Posterior vena cava (tissue), 2 donors: ENCODE measurements around the gene CAMTA1. TPM values are rescaled to one million over a fixed set of nuclear protein-coding genes. Genes with fewer than 3 reads are reported as not detected.
A peak's percentile ranks its signal among the peaks of the same experiment; 100 is the strongest.

Experiments
- DNase-seq: peaks from one replicate; pipeline ENCODE4 v3.0.0-alpha.2; 2020; ENCODE audit warnings: low spot score
- intact Hi-C, 2 donors: fragments of 100-400 bp; cut with DNase I; formaldehyde crosslinking; loops; one replicate each; pipeline versions ENCODE4 v1.14.1 to v1.14.2; 2022 to 2023
- total RNA-seq, 2 donors: library from RNA; stranded (reverse); fragmentation: NEBNext Ultra II Directional; extraction: Animal tissue kit (Norgen Biotek cat#: 25700); gene quantifications; one replicate each; pipeline ENCODE4 v1.2.1, GENCODE V29; 2021
- donor health status: DM: yes; HTN: yes; CAD: no.
- donor health status: DM: yes; HTN: yes; CAD: no.

CAMTA1 gene
- total RNA-seq, 2 donors from 2014 or later = 65.1 to 76.4 TPM

GRCh38 chr1:7218210-7218832, 433.1 kb downstream of the CAMTA1 start:
- intact Hi-C loops = loop anchor here in 1 of 2 donors (2.0 kb wide), 1 partner anchor 498 kb away; no protein-coding TSS in a partner anchor
- no peak for DNase-seq

GRCh38 chr1:7219031-7219430, 433.8 kb downstream of the CAMTA1 start:
- intact Hi-C loops = loop anchor here in 1 of 2 donors (2.0 kb wide), 1 partner anchor 498 kb away; no protein-coding TSS in a partner anchor
- no peak for DNase-seq

DNA sequence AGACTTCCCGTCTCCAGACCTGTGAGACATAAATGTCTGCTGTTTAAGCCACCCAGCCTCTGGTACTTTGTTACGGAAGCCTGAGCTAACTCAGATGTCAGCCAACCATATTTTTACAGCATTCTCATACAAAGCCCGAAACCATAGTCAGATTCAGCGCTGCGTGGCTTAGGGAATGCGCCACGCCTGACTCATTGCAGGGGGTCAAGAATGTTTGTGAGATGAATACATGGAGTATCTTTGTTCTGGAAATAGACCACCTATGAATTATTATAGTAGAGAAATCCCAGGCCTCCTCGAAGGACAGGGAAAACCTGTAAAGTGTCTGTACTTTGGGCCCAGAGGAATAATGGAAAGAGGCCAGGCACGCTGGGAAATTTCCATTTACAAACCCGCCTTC, 434.8 kb downstream of the CAMTA1 start:
- DNase-seq = no peak
- intact Hi-C loops = loop anchor here in 1 of 2 donors (10.0 kb wide), 1 partner anchor 495 kb away; no protein-coding TSS in a partner anchor

GRCh38 chr1:7220712-7221252, 435.5 kb downstream of the CAMTA1 start:
- intact Hi-C loops = loop anchor here in 1 of 2 donors (10.0 kb wide), 1 partner anchor 496 kb away; no protein-coding TSS in a partner anchor
- DNase-seq = peak; percentile 51

DNA sequence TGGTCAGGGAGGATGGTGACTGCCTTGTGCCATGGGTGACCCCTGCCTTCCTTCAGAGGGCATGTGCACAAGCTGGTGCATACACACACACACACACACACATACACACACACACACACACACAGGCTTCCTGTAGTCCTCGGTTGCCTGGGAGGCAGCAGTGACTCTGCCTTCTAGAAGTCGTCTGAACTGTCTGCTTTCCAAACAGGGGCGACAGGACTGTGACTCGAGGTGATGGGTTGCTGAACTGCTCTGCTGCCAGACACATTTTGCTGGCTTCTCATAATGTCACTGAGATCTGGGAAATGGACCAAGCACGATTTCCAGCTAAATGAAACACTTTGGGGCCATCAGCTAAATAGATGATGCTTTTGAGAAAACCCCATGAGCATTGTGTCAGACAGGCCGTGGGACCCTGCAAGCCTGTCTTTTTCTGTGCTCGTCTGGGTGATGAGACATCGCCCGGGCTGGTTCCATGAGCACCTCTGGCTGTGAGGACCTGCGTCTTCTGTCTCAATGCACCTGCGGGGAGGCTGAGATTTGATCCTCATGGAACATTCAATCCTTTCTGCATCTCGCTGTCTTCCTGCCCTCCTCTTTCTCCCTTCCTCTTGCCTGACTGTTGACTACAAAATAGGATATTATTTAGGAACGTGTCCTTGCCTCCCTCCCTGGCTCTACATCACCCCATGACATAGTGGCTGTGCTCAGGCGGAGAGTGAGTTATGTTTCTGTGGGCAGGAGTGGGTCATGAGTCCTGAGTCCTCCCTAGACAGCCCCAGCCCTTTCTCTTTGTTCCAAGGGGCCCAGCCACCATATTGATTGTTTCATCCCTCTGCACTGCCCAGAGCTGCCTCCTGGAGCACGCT, 436.8 kb downstream of the CAMTA1 start:
- peak; percentile 65 for DNase-seq
- intact Hi-C loops = loop anchor here in 1 of 2 donors (10.0 kb wide), 1 partner anchor 497 kb away; no protein-coding TSS in a partner anchor

GRCh38 chr1:7222695-7223015, 437.4 kb downstream of the CAMTA1 start:
- DNase-seq = no peak
- intact Hi-C loops = loop anchor here in 1 of 2 donors (10.0 kb wide), 1 partner anchor 498 kb away; no protein-coding TSS in a partner anchor

GRCh38 chr1:7223334-7224080, 438.3 kb downstream of the CAMTA1 start:
- intact Hi-C loops = loop anchor here in 1 of 2 donors (10.0 kb wide), 1 partner anchor 499 kb away; no protein-coding TSS in a partner anchor
- no peak for DNase-seq

GRCh38 chr1:7224081-7224534, 438.9 kb downstream of the CAMTA1 start:
- intact Hi-C loops = loop anchor here in 1 of 2 donors (10.0 kb wide), 1 partner anchor 499 kb away; no protein-coding TSS in a partner anchor
- DNase-seq = no peak

DNA sequence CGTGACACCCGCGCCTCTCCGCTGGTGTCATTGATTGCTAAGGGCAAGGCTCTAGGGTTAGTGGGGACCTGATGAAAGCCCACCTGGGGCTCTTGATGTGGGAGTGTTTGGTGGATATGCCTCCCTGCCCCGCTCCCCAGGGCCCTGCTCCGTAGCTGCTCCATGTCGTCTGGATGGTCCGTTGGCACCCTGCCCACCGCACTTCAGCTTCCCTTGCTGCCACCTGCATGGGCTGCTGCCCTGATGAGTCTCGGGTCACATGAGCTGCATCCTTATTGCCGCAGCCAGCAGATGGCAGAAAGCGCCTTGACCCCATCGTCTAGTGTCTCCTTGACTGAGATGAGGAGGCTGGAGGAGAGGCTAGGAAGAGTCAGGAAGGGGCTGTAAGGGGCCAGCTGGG, 439.4 kb downstream of the CAMTA1 start:
- DNase-seq = no peak
- intact Hi-C loops = loop anchor here in 1 of 2 donors (10.0 kb wide), 1 partner anchor 500 kb away; no protein-coding TSS in a partner anchor

DNA sequence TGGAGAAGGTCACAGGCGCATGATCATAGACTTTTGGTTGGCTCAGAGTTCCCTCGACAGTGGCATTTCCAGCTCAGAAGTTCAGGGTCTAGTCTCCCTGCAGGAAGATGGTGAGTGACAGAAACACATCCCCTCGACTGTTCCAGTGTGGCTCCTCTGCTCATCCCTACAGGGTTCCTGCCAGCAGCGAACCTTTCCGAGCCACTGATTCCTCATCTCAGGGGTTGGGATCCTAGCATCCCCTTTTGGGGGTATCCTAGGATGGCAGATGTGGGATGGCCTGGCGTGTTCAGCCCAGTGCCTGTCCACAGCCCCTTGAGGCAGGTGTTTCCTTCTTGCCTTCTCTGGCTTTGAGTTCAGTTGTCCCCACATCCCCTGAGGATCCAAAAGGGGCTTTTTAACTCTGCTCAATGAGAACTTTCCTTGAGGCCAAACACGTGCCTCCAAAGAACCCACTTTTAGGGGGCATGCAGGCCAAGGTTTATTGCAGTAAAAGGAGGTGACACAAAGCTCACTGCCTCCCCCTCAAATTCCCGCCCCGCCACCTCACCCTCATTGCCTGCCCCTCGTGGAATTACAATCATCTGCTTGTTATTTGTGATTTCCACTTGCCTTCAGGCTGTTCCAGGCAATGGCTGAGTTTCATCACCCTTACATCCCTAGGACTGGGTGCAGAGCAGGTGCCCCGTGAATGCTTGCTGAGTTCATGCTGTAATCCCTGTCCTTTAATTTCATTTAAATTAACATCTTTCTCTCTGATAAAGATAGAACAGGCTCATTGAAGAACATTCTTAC, 440.7 kb downstream of the CAMTA1 start:
- no peak for DNase-seq
- intact Hi-C loops = loop anchor here in 1 of 2 donors (10.0 kb wide), 1 partner anchor 501 kb away; no protein-coding TSS in a partner anchor

DNA sequence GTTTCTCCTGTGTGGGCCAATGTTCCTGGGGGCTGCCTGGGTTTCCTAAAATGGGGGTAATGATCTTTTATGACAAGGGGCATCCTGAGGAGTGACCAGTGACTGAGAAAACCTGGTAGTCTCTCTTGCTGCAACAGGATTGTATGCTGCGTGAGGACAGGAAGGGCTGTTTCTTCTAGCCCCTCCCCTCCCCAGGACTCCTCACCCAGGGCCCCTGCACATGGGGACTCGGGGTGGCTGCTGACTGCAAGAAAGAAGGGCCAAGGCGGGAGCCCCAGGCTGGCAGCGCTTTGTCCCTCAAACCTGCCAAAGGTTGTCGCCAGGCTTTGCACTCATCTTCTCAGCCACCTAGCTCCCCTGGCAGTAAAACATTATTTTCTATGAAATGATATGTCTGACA, 442.4 kb downstream of the CAMTA1 start:
- intact Hi-C loops = loop anchor here in 1 of 2 donors (10.0 kb wide), 1 partner anchor 503 kb away; no protein-coding TSS in a partner anchor
- no peak for DNase-seq

DNA sequence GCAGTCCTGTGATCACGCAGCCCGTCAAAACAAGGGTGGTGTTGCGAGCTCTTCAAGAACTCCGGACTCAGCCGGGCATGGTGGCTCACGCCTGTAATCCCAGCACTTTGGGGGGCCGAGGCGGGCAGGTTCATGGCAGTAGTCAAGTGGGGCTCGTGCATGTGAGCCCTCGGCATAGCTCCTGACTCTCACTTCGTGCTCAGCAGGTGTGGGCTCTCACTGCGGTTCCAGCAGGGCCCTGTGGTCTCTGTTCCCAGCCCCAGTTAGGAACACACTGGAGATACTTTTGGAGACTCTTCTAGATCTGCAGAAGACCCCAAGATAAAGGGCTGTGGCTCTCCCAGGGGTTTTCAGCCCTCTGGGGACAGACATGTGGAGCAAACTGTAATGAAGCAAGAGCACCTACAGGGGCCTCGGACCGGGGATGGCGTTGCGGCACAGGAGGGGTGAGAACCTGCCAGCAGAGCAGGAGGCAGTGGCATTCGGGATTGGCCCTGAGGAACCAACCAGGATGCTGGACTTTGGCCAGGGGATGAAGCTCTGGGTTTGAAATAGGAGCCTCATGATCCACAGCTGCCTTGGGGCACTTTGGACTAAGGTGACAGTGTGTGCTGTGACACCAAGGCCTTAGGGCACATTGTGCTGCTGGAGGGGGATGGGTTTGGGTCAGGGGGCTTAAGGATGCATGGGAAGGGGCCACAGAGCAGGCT, 443.2 kb downstream of the CAMTA1 start:
- DNase-seq = no peak
- intact Hi-C loops = loop anchor here in 1 of 2 donors (10.0 kb wide), 1 partner anchor 504 kb away; no protein-coding TSS in a partner anchor

GRCh38 chr1:7229186-7229585, 443.9 kb downstream of the CAMTA1 start:
- no peak for DNase-seq
- intact Hi-C loops = loop anchor here in 1 of 2 donors (10.0 kb wide), 1 partner anchor 504 kb away; no protein-coding TSS in a partner anchor

DNA sequence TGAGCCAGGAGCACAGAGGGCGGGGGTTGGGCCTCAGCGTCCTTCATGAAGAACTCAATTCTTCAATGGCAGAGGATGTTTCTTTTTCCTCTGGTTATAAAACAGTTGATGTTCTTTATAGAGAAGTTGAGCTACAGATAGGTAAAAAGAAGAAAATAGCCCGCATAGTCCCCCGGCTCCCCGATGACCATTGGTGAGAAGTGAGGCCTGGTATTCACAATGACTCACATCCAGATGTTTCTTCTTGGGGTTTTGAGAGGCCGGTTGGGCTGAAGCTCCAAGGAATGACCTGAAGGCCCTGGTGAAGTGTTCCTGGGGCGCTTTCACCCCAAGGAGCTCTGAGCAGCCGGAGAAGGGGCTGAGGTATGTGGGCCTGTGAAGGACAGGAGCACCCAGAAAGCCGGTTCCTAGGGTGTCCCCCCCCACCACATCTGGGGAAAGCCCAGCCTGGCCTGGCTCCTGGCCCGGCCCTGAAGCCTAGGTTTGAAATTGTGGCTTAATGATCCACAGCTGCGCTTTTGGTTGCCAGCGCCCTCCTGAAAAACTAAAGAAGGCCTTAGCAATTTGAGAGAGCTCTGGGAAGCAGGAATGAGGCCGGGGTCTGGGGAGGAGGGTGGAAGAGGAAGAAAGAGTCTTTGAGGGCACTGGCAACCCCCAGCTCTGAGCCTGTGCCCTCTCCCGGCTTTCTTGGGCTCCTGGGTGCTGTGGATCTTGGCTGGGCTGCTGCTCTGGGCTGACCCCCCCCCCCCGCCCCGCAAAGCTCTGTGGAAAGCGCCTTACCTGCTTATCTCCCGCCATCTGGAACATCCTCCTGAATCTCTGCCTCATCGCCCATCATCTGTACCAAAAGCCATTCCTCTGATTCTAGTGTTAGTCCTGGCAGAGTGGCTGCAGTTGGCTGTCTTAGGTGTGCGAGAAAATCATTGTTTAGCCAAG, 444.7 kb downstream of the CAMTA1 start:
- DNase-seq = no peak
- intact Hi-C loops = loop anchor here in 1 of 2 donors (10.0 kb wide), 1 partner anchor 505 kb away; no protein-coding TSS in a partner anchor

- no peak for DNase-seq
- intact Hi-C loops = no loop called here
Measured at GRCh38 chr1:7232441-7233236, 447.4 kb downstream of the CAMTA1 start.

- no peak for DNase-seq
- intact Hi-C loops = no loop called here
Measured at GRCh38 chr1:7233237-7233540, 447.9 kb downstream of the CAMTA1 start.
